GM12878 (cell line): ENCODE measurements around the gene CD300H.

Experiments used
- EZH2 ChIP-seq: IDR thresholded peaks from 2 replicates; pipeline ENCODE4 v1.6.1; 2012; ENCODE audit warnings: low read depth, mild to moderate bottlenecking, control low read depth, inconsistent platforms, low read length, borderline replicate concordance; ENCODE audit not compliant: control insufficient read depth
- NFIC ChIP-seq: IDR thresholded peaks from 2 replicates; pipeline ENCODE4 v1.6.1; 2012; ENCODE audit warnings: low read depth, mild to moderate bottlenecking, inconsistent platforms, low read length, moderate library complexity
- POLR2A ChIP-seq: IDR thresholded peaks from 2 replicates; pipeline ENCODE4 v1.6.1; 2011; ENCODE audit warnings: low read depth, mild to moderate bottlenecking, low read length
- POLR2AphosphoS2 ChIP-seq: IDR thresholded peaks from 2 replicates; pipeline ENCODE4 v1.6.1; 2011; ENCODE audit warnings: low read depth, mild to moderate bottlenecking, low read length, improper control_type of control experiment, moderate library complexity
- ZNF274 ChIP-seq: IDR thresholded peaks from one replicate; pipeline ENCODE4 v1.8.0; 2011; ENCODE audit not compliant: insufficient read length, insufficient read depth

GRCh38 chr17:74592087-74592990 is 25.0 kb upstream of the CD300H start, which contains the start of gene CD300LD:
- TF ChIP-seq ZNF274, result no peak
- no peak for TF ChIP-seq EZH2
- no peak for TF ChIP-seq NFIC
- TF ChIP-seq POLR2A, result no peak
- TF ChIP-seq POLR2AphosphoS2, result no peak
